HCT116 (cell line): ENCODE measurements around the gene AKT3. TPM values are rescaled to one million over a fixed set of nuclear protein-coding genes. Genes with fewer than 3 reads are reported as not detected.

Experiments
- ATAC-seq: fragments of 200-7000 bp; cut with Tn5 transposase; 2 replicates; pipeline ENCODE4 v1.9.1; 2020; ENCODE audit warnings: mild to moderate bottlenecking, moderate library complexity
- BruUV-seq: library from RNA; stranded (reverse); fragments of 400-500 nt; replicated peaks from 2 replicates; lab custom pipeline; 2021; lab: Mats Ljungman, UMichigan
- CTCF ChIA-PET: fragments of 300-600 bp; sonication (Branson Sonifier 250); formaldehyde crosslinking; loops from one replicate; lab custom pipeline; 2021; ENCODE audit warnings: antibody characterized with exemption; lab: Charles Lee
- POLR2A ChIA-PET: fragments of 300-600, 350-600 bp; sonication (Branson Sonifier 250); formaldehyde crosslinking; loops from one replicate; lab custom pipeline; 2021; ENCODE audit warnings: antibody characterized with exemption; lab: Charles Lee
- RAD21 ChIA-PET, 2 experiments: fragments of 300-600 bp; sonication (Branson Sonifier 250); formaldehyde crosslinking; loops; one replicate each; lab custom pipeline; 2023; ENCODE audit warnings: low total read pairs in 2 of 2; ENCODE audit not compliant: uncharacterized antibody in 2 of 2, unreplicated experiment in 2 of 2, low non-redundant PET in 1 of 2; lab: Charles Lee
- DNase-seq: peaks from one replicate; pipeline ENCODE4 v3.0.0-alpha.2; 2010; ENCODE audit warnings: low read depth, low spot score
- H2AFZ ChIP-seq: fragments of 200-600 bp; shearing (Covaris generic), sonication (generic); 2 replicates; pipeline ENCODE4 v1.6.1; 2017; ENCODE audit warnings: low read depth, mixed run types, mixed read lengths, antibody characterized with exemption, low read length; ENCODE audit not compliant: poor library complexity, severe bottlenecking
- H3K27ac ChIP-seq: 2 replicates; pipeline ENCODE4 v1.5.1; 2012; ENCODE audit warnings: low read depth, low read length
- H3K27me3 ChIP-seq: fragments of 200-600 bp; sonication (generic); 2 replicates; pipeline ENCODE4 v1.6.1; 2016; ENCODE audit warnings: mixed run types, low read length, mixed read lengths; ENCODE audit not compliant: insufficient read depth
- H3K36me3 ChIP-seq, 2 experiments: fragments of 200-500 bp in 1 of 2; fragments of 200-600 bp in 1 of 2; sonication (Bioruptor generic) in 1 of 2; sonication (generic) in 1 of 2; 2 replicates each; pipeline versions ENCODE4 v1.5.1 to v1.6.1; 2014 to 2016; ENCODE audit warnings: low read length in 2 of 2, inconsistent platforms in 1 of 2, mixed read lengths in 1 of 2, mixed run types in 1 of 2; ENCODE audit not compliant: insufficient read depth in 2 of 2, control insufficient read depth in 1 of 2
- H3K4me1 ChIP-seq, 2 experiments: fragments of 200-600 bp in 1 of 2; sonication (generic) in 1 of 2; 2 replicates each; pipeline versions ENCODE4 v1.5.1 to v1.6.1; 2012 to 2017; ENCODE audit warnings: low read length in 2 of 2, inconsistent platforms in 1 of 2, mild to moderate bottlenecking in 1 of 2, mixed read lengths in 1 of 2, mixed run types in 1 of 2, moderate library complexity in 1 of 2; ENCODE audit not compliant: insufficient read depth in 2 of 2, control insufficient read depth in 1 of 2
- H3K4me2 ChIP-seq: fragments of 200-600 bp; sonication (generic); 2 replicates; pipeline ENCODE4 v1.6.1; 2017; ENCODE audit warnings: mixed run types, low read length, mixed read lengths
- H3K4me3 ChIP-seq, 2 experiments: fragments of 200-600 bp in 1 of 2; sonication (generic) in 1 of 2; replicated peaks in 1 of 2; 2 replicates each; pipeline ENCODE4 v1.5.1; 2011 to 2016; ENCODE audit warnings: low read length in 2 of 2, control low read depth in 1 of 2, low read depth in 1 of 2, mild to moderate bottlenecking in 1 of 2, mixed read lengths in 1 of 2, mixed run types in 1 of 2
- H3K79me2 ChIP-seq: fragments of 200-600 bp; sonication (generic); 2 replicates; pipeline ENCODE4 v1.6.1; 2017; ENCODE audit warnings: mild to moderate bottlenecking, mixed run types, low read length, moderate library complexity, mixed read lengths; ENCODE audit not compliant: insufficient read depth
- H3K9ac ChIP-seq: fragments of 200-600 bp; sonication (generic); 2 replicates; pipeline ENCODE4 v1.6.1; 2016; ENCODE audit warnings: low read length, mixed read lengths
- H3K9me2 ChIP-seq: fragments of 200-600 bp; sonication (generic), shearing (Covaris generic); 2 replicates; pipeline ENCODE4 v1.6.1; 2017; ENCODE audit warnings: mixed run types, mild to moderate bottlenecking, moderate library complexity; ENCODE audit not compliant: insufficient read depth
- H3K9me3 ChIP-seq, 2 experiments: fragments of 200-500 bp in 1 of 2; fragments of 200-600 bp in 1 of 2; sonication (Bioruptor generic) in 1 of 2; sonication (generic) in 1 of 2; 2 replicates each; pipeline ENCODE4 v1.6.1; 2014 to 2017; ENCODE audit warnings: low read length in 2 of 2, mixed read lengths in 2 of 2, inconsistent platforms in 1 of 2, low read depth in 1 of 2, mild to moderate bottlenecking in 1 of 2, mixed run types in 1 of 2, moderate library complexity in 1 of 2; ENCODE audit not compliant: control insufficient read depth in 1 of 2, insufficient read depth in 1 of 2
- H4K20me1 ChIP-seq: fragments of 200-600 bp; sonication (generic), shearing (Covaris generic); 2 replicates; pipeline ENCODE4 v1.6.1; 2017; ENCODE audit warnings: mixed run types, mild to moderate bottlenecking, moderate library complexity; ENCODE audit not compliant: insufficient read depth
- ATF3 ChIP-seq: IDR thresholded peaks from 2 replicates; pipeline ENCODE4 v1.6.1; 2012
- CBX3 ChIP-seq: IDR thresholded peaks from 2 replicates; pipeline ENCODE4 v1.6.1; 2012; ENCODE audit warnings: low read depth
- CTCF ChIP-seq, 3 experiments: fragments of 200-600 bp in 1 of 3; sonication (generic) in 1 of 3; IDR thresholded peaks in 2 of 3; conservative IDR thresholded peaks in 1 of 3; 2 replicates each; pipeline ENCODE4 v1.5.1; 2012 to 2017; ENCODE audit warnings: low read depth in 2 of 3, low read length in 2 of 3, antibody characterized with exemption in 1 of 3, borderline replicate concordance in 1 of 3, control low read depth in 1 of 3, mild to moderate bottlenecking in 1 of 3, mixed read lengths in 1 of 3, mixed run types in 1 of 3, moderate library complexity in 1 of 3; ENCODE audit not compliant: insufficient read depth in 1 of 3
- EGR1 ChIP-seq: IDR thresholded peaks from 2 replicates; pipeline ENCODE4 v1.6.1; 2012; ENCODE audit warnings: low read depth
- ELF1 ChIP-seq: IDR thresholded peaks from 2 replicates; pipeline ENCODE4 v1.6.1; 2012; ENCODE audit warnings: low read depth, borderline replicate concordance
- EZH2phosphoT487 ChIP-seq: fragments of 200-600 bp; IDR thresholded peaks from 2 replicates; pipeline ENCODE4 v1.6.1; 2018; ENCODE audit warnings: antibody characterized with exemption, borderline replicate concordance
- FOSL1 ChIP-seq: IDR thresholded peaks from 2 replicates; pipeline ENCODE4 v1.6.1; 2012; ENCODE audit warnings: low read depth
- JUND ChIP-seq: IDR thresholded peaks from 2 replicates; pipeline ENCODE4 v1.6.1; 2012
- MAX ChIP-seq: IDR thresholded peaks from 2 replicates; pipeline ENCODE4 v1.6.1; 2012
- POLR2A ChIP-seq: IDR thresholded peaks from 2 replicates; pipeline ENCODE4 v1.7.0; 2011; ENCODE audit warnings: borderline replicate concordance; ENCODE audit not compliant: insufficient read depth, insufficient read length; ENCODE audit errors: extremely low read depth
- RAD21 ChIP-seq: IDR thresholded peaks from 2 replicates; pipeline ENCODE4 v1.6.1; 2012; ENCODE audit warnings: low read depth, mild to moderate bottlenecking
- REST ChIP-seq: IDR thresholded peaks from 2 replicates; pipeline ENCODE4 v1.6.1; 2012; ENCODE audit warnings: low read depth
- SIN3A ChIP-seq: IDR thresholded peaks from 2 replicates; pipeline ENCODE4 v1.6.1; 2012; ENCODE audit warnings: low read depth
- TCF7L2 ChIP-seq: IDR thresholded peaks from 2 replicates; pipeline ENCODE4 v1.7.0; 2011; ENCODE audit warnings: borderline replicate concordance, inconsistent platforms; ENCODE audit not compliant: insufficient read depth, insufficient read length; ENCODE audit errors: extremely low read depth
- ZNF274 ChIP-seq: fragments of 200-500 bp; sonication (Bioruptor generic); IDR thresholded peaks from 2 replicates; pipeline ENCODE4 v1.6.1; 2014; ENCODE audit warnings: mild to moderate bottlenecking, low read depth, low read length, inconsistent platforms
- intact Hi-C: fragments of 100-400 bp; cut with micrococcal nuclease; formaldehyde crosslinking; loops from 2 replicates; pipeline ENCODE4 v1.10.0; 2022
- total RNA-seq: library from RNA; stranded (reverse); gene quantifications from one replicate; pipeline ENCODE4 v1.2.1, GENCODE V29; 2021; ENCODE audit not compliant: unreplicated experiment

Gene AKT3
- total RNA-seq, 1 experiment from 2014 or later: 0.49 TPM

GRCh38 chr1:243469497-243469896 lies 380.5 kb downstream of the AKT3 start:
- no peak for DNase-seq
- BruUV-seq: no TSS peak
- H3K9me2 ChIP-seq: no peaks in the 10 kb centered on the region
- H3K36me3 ChIP-seq: no peaks in the 10 kb centered on the region
- no peaks in the 10 kb centered on the region for H4K20me1 ChIP-seq
- no peaks in the 10 kb centered on the region for H3K79me2 ChIP-seq
- CTCF ChIA-PET: no interaction called here
- H3K9me3 ChIP-seq: no peaks in the 10 kb centered on the region
- no peak overlapping the region for H2AFZ ChIP-seq
- ATAC-seq: no peak
- H3K4me2 ChIP-seq: no peak overlapping the region
- H3K4me3 ChIP-seq: no peak overlapping the region
- TF ChIP-seq ELF1 (no peak), EGR1 (no peak), FOSL1 (no peak), EZH2phosphoT487 (no peak), ATF3 (no peak), ZNF274 (no peak), SIN3A (no peak), POLR2A (no peak), CBX3 (no peak), RAD21 (no peak), JUND (no peak), TCF7L2 (no peak), REST (no peak), MAX (no peak), CTCF (IDR thresholded peaks at IDR 0.05 in 2 of 3, conservative IDR thresholded peaks at IDR 0.05 in 1 of 3; ENCODE audit: borderline replicate concordance in 1 of 3, insufficient read depth in 1 of 3, low read depth in 2 of 3, low read length in 2 of 3) (no peak)
- H3K4me1 ChIP-seq: no peaks in the 10 kb centered on the region
- no peak overlapping the region for H3K9ac ChIP-seq
- POLR2A ChIA-PET: no interaction called here
- RAD21 ChIA-PET: no interaction called here
- no peak overlapping the region for H3K27ac ChIP-seq
- H3K27me3 ChIP-seq: no peaks in the 10 kb centered on the region
- intact Hi-C loops: no loop called here
